GM10266 (cell line): Measurements from ENCODE around the gene PSMD13.

Source experiments
- DNase-seq: peaks from one replicate; pipeline ENCODE4 v3.0.0; 2012; ENCODE audit errors: extremely low spot score
- TF ChIP-seq, protein P1 (sequence below): IDR thresholded peaks from 2 replicates; pipeline ENCODE4 v1.5.1; 2012; ENCODE audit warnings: mild to moderate bottlenecking, low read depth; ENCODE audit not compliant: control insufficient read depth, insufficient read depth; ENCODE audit errors: missing control alignments

Gene PSMD13

GRCh38 chr11:285894-286220 is 49.1 kb downstream of the PSMD13 start:
- TF ChIP-seq, protein P1, sequence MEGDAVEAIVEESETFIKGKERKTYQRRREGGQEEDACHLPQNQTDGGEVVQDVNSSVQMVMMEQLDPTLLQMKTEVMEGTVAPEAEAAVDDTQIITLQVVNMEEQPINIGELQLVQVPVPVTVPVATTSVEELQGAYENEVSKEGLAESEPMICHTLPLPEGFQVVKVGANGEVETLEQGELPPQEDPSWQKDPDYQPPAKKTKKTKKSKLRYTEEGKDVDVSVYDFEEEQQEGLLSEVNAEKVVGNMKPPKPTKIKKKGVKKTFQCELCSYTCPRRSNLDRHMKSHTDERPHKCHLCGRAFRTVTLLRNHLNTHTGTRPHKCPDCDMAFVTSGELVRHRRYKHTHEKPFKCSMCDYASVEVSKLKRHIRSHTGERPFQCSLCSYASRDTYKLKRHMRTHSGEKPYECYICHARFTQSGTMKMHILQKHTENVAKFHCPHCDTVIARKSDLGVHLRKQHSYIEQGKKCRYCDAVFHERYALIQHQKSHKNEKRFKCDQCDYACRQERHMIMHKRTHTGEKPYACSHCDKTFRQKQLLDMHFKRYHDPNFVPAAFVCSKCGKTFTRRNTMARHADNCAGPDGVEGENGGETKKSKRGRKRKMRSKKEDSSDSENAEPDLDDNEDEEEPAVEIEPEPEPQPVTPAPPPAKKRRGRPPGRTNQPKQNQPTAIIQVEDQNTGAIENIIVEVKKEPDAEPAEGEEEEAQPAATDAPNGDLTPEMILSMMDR = no peak
- DNase-seq = peak; percentile 26

DNA sequence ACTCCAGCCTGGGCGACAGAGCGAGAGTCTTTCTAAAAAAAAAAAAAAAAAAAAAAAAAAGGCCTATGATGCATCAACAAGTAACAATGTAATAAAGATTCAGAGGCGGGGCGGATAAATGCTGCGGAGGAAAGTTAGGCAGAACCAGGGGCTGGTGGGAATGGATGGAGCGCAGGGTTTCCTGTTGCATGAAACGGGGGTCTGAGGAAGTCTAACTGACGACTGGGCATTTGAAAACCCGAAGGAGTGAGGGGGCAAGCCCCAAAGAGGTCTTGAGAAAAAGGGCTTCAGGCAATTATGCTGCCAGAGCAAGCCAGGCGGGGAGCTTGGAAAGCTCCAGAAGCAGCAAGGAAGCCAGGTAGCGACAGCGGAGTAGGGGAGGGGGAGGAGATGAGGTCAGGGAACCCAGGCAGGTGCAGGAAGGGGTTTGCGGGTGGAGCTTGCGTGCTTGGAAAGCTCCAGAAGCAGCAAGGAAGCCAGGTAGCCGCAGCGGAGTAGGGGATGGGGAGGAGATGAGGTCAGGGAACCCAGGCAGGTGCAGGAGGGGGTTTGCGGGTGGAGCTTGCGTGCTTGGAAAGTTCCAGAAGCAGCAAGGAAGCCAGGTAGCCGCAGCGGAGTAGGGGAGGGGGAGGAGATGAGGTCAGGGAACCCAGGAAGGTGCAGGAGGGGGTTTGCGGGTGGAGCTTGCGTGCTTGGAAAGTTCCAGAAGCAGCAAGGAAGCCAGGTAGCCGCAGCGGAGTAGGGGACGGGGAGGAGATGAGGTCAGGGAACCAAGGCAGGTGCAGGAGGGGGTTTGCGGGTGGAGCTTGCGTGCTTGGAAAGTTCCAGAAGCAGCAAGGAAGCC is 50.4 kb downstream of the PSMD13 start:
- peak; percentile 28 for DNase-seq

DNA sequence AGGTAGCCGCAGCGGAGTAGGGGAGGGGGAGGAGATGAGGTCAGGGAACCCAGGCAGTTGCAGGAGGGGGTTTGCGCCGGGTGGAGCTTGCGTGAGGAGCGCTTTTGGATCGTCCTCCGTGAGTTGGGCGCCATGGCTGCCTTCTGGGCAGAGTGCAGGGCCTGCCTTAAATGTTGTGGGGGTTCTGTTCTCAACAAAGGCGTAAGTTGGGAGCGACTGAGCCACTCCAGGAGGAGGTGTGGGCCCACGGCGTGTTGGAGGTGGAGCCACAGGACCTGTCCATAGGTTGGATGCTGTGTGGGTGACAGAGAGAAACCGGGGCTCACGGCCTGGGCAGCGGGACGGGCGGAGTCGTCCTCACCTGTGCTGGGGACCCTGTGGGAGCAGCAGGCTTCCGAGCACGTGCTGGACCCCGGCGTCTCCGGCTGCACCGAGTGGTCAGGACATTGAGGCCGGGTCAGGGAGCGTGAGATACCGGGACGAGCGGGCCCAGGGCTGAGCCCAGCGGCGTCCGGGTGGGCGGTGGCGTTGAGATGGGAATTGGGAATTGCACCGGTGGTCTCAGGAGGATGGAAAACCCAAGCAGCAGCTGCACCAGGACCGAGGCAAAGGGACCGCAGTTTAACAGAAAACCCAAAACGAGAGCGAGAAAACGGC is 51.2 kb downstream of the PSMD13 start:
- peak; percentile 42 for DNase-seq
- TF ChIP-seq, protein P1 = no peak

GRCh38 chr11:288478-289397 is 52.0 kb downstream of the PSMD13 start, which contains the start of gene PGGHG:
Gene PGGHG (plus strand): TSS chr11:289126. CDS start chr11:289817, 691 bp downstream.
- TF ChIP-seq, protein P1 = no peak
- peak; percentile 96 for DNase-seq

DNA sequence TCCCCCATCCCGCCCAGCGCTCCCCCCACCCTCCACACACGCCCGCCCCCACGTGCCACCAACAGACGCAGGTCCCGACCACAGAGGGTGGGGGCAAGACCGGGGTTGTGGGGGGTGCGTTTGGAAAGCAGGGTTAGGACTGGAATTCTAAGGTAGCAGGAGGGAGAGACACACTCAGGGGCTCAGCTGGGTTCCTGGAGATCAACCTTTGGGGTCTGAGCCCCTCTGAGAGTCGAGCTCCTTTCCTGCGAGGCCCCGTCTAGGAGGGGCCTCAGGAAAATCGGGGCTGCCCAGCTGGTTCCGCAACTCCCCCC is 52.6 kb downstream of the PSMD13 start:
- TF ChIP-seq, protein P1 = no peak
- no peak for DNase-seq

DNA sequence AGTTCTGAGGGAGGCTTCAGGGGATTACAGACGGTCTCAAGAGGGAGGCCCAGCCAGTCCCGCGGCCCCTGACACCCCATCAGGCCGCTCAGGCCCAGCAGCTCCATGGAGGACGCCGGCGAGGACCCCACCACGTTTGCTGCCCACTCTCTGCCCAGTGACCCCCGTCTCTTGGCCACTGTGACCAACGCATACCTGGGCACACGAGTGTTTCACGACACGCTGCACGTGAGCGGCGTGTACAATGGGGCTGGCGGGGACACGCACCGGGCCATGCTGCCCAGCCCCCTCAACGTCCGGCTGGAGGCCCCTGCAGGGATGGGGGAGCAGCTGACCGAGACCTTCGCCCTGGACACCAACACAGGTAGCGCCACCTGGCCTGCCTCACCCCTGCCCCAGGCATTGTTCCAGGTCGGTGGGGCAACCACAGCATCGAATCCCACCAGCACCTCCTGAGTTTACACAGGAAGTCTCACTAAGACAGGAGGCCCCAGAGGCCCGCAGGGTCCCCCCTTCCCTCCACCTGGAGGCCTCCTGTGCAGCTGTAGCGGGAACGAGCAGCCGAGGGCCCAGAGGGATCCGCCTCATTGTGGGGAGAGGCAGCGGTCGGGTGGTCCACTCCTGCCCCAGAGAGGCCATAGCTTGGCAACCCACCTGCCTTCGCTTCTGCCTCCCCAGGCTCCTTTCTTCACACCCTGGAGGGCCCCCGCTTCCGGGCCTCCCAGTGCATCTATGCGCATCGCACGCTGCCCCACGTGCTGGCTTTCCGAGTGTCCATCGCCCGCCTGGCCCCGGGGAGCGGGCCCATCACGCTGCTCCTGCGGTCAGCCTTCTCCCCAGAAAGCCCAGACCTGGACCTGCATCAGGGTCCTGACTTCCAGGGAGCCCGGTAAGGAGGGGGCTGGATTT is 53.2 kb downstream of the PSMD13 start:
- no peak for DNase-seq
- TF ChIP-seq, protein P1 = no peak
